C4-2B (cell line): ENCODE measurements around the gene PAK4.

Source experiments
- CTCF ChIP-seq: fragments of 450-650 bp; conservative IDR thresholded peaks from 2 replicates; pipeline ENCODE4 v1.5.1; 2017; ENCODE audit warnings: mild to moderate bottlenecking
- ZFX ChIP-seq: fragments of 450-650 bp; IDR thresholded peaks from 2 replicates; pipeline ENCODE4 v1.6.1; 2017

GRCh38 chr19:39186391-39186790 lies 60.8 kb downstream of the PAK4 start:
- TF ChIP-seq CTCF (no peak), ZFX (no peak)
